Measurements from ENCODE around the gene SLC17A2.

GRCh38 chr6:25927756-25928216 is 2.7 kb downstream of the SLC17A2 start:
- TF ChIP-seq POLR2A (IDR thresholded peaks at IDR 0.05): no peak
- no peak for TF ChIP-seq CTCF (IDR thresholded peaks at IDR 0.05)
